GM21786 (cell line): ENCODE results near the gene PTPRN2.

ENCODE experiments used
- ATAC-seq: cut with Tn5 transposase; IDR thresholded peaks from one replicate; pipeline ENCODE4 v1.9.1; 2021; ENCODE audit not compliant: unreplicated experiment

The PTPRN2 gene

GRCh38 chr7:158495786-158496185 is 91.8 kb downstream of the PTPRN2 start:
- ATAC-seq = no peak

GRCh38 chr7:158495216-158495615 is 92.4 kb downstream of the PTPRN2 start:
- ATAC-seq = no peak

DNA sequence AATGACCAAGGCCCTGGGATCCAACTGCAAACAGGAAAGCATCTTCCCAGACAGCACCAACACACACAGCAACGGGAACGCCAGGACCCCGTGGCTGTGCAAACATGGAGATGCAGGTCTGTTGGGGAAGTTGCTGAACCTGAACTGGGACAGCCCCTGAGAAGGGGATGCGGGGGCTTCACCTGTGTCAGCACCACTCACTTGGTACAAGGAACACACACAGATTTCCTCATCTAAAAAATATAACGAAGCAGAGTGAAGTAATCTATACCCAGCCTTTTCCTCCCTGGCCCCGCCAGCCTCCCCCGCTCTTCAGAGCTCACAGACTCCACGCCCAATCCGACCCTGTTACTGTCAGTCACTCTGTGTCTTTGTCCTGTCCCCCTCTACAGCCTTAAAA is 93.0 kb downstream of the PTPRN2 start:
- ATAC-seq = no peak

DNA sequence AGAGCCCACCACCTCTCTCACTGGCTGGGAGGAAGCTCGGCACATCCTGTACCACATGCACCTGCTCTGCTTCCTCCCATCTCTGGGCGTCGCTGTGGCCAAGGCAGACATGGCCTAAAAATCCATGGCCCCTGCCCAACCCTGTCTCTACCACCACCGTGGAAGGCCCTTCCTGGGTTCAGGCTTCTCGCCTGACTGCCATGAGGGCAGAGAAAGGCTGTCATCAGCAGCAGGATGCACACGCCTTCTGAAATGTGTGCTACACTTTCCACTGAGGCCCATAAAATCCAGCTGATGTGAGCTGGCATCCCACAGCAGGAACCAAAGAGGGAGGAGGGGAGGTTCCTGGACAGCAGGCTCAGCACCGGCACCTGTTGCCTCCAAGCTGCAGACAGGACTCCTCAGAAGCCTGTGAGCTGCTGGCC is 93.4 kb downstream of the PTPRN2 start:
- no peak for ATAC-seq

GRCh38 chr7:158492367-158492764 is 95.3 kb downstream of the PTPRN2 start:
- ATAC-seq = no peak

- ATAC-seq = no peak
Measured at GRCh38 chr7:158491094-158491493, 96.5 kb downstream of the PTPRN2 start.

DNA sequence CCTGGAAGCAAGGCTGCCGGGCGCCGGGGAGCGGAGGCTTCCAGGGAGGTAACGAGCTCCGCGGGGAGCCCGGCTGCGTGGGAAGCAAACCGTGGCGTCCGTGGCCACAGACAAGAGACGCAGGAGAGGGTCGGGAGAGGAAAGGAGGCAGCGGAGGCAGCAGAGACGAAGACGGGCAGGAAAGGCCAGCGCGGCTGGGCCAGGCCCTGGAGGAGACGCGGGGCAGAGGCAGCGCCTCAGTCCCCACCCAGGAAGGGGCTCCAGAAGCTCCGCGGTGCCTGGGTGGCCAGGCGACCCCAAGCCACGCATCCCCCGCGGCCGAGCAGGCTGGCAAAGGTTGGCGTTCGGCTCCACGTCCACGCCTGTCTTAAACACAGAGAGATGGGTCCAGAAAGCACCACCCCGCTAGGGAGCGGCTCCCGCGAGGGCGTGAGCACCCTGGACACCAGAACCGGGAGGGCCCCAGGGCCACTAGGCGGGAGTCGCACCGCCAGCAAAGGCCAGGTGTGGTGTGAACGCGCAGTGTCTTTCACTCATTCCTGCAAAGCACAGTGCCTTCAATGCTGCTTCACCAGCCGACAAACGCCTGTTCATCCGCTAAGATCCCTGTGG is 97.3 kb downstream of the PTPRN2 start:
- ATAC-seq = no peak

DNA sequence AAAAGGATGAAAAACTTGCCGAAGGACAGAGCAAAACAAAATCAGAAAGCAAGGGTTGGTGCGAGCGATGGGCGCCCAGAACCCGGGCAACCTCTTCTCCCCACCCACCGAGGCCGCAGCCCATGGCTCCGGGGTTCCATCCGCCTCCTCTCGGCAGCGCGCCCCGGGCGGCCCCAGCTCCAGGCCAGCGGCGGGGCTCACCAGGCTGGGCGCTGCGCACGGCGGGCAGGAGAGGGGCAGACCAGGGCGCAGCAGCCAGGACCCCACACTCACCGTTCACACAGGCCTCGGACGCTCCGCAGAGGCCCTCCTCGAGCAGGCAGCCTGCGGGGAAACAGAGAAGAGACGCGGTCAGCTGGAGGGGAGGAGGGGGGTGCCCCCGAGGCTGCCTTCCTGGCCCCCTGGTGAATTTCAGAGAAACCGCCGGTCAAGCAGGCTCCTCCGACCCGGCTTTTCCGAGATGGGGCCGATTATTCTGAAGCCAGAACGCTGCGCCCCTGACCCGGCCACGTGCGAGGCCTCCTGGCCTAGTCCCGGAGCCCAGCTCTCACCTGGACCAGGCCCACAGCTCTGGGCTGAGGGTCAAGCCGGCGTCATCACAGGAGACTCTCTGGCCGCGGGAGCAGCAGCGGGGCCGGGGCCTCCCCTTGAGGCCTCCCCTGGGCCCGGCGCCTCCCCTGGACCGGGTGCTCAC is 98.0 kb downstream of the PTPRN2 start:
- ATAC-seq = no peak

GRCh38 chr7:158488181-158488971 is 99.2 kb downstream of the PTPRN2 start:
- ATAC-seq = no peak

DNA sequence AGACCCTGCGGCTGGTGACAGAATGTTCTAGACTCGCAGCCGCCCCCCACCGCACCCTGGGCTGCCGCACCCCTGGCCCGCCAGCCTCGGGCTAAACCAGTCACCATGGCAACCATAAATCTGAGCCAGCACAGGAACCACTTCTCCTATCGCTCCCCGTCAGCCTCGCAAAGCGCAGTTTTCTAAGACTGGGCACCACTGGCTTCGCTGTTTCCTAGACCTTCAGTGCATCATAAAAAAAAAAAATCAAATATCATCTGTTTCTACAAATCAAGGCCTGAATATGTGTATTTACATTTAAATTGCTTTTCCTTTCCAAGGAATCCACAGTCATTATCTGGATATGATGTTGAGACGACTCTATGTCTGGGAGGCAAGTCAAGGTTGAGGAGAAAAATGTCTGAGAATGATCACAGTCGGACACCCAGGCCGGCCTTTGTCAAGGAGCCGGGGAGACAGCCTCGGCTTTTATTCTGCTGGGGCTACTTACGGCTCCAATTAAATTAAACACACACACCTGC is 99.9 kb downstream of the PTPRN2 start:
- no peak for ATAC-seq

DNA sequence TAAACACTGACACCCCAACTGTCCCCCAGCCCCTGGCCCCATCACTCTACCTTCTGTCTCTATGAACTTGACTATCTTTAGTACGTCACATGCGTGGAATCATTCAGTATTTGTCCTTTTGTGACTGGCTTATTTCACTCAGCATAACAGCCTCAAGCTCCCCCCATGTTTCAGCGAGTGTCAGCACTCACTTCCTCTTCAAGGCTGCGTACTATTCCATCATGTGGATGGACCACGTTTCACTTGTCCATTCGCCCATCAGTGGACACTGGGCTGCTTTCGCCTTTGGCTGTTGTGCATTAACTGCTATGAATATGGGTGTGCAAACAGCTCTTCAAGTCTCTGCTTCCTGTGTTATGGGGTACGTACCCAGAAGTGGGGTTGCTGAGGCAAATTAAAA is 100.7 kb downstream of the PTPRN2 start:
- ATAC-seq = no peak

DNA sequence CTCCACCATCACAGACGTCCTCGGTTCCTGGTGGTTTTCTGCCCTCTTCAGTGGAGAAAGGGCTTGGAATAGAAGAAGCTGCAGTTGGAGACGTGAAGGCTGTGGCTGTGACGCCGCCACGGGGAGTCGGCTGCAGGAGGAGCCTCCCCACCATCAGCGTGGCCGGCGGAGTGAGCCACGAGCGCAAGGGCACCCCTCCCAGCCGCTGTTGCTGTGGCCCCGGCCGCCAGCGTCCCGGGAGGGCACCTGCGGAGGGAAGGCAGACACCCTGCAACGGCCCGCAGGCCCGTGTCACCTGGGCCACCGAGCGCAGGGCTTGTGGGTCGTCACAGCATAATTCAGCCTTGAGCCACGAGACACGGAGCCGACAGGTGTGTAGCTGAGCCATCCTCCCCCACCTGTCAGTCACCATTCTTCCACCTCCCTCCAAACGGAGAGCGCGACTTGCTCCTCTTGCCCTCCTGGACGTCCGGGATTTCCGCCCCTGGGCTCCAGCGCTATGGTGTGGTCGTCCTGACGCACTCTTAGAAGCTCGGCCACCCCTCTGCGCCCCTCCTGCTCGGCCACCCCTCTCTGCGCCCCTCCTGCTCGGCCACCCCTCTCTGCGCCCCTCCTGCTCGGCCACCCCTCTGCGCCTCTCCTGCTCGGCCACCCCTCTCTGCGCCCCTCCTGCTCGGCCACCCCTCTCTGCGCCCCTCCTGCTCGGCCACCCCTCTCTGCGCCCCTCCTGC is 102.7 kb downstream of the PTPRN2 start:
- ATAC-seq = no peak

DNA sequence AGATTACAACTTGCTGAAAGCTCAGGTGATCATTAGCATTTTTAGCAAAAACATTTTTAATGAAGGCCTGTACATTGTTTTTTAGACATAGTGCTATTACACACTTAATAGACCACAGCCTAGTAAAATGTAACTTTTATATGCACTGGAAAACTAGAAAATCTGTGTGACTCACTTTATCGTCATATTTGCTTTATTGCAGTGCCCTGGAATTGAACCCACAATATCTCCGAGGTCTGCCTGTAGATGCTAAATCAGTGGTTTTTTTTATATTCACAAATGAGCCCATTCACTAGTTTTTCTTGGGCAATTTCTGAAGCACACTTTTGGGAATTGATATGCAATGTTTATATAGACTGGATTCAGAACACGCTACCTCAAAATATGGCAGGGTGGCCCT is 105.1 kb downstream of the PTPRN2 start:
- ATAC-seq = no peak

DNA sequence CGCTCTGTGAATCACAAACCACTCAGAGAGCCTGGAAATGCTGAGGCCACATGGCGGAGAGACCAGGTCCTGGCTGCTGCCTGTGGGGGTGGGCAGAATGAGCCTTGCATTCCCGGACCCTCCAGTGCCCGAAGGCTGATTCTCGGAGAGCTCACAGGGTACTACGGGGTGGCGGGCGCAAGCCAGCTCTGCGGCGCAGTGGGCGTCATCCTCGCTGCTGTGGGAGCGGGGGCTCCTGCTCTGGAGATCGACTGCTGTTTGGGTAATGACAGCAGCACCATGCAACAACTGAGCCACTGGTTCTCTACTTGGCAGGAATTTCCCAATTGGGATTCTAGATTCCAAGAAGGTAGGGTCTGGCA is 108.0 kb downstream of the PTPRN2 start:
- ATAC-seq = no peak

GRCh38 chr7:158479021-158479663 is 108.5 kb downstream of the PTPRN2 start:
- no peak for ATAC-seq

GRCh38 chr7:158477866-158478265 is 109.8 kb downstream of the PTPRN2 start:
- no peak for ATAC-seq

DNA sequence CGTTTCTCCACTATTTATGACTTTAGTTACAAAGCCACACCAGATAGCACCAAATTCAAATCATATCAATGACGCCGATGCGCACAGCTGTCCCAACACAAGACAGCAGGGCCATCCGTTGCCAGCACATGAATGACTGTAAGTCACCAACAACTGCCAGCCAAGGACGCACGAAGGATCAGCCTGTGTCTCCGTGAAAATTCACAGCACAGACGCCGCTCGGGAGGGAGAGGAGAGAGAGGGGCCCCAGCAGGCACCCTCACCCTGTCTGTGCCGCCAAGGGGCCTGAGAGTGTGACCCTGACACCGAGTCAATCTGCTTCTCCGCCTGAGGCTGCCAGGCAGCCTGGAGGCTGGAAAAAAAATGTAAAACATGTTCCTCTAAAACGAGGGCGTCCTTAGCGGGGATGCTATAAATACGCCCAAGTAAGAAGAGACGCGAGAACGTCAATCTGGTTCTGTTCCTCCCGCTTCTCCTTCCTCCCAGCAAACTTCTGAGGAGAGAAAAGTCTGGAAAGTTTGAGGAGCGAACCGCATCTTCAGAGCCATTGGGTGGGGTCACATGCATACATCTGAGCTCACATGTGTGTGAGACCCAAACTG is 111.2 kb downstream of the PTPRN2 start:
- no peak for ATAC-seq

DNA sequence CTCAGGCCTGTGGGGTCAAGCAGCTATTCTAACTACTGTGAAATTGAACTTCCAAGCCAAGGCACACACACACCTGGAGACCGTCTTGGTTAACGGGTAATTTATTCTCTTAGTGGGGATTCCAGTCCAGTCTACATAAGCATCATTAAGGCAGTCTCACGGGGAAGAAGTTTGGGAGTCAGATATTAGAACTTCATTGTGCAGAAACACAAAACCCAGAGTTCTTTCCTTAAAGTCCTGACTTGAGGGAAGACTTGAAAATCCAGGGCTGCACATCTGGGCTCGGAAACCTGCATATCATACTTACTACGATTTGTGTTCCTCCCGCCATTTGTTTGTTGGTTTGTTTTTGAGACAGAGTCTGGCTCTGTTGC is 112.0 kb downstream of the PTPRN2 start:
- no peak for ATAC-seq

DNA sequence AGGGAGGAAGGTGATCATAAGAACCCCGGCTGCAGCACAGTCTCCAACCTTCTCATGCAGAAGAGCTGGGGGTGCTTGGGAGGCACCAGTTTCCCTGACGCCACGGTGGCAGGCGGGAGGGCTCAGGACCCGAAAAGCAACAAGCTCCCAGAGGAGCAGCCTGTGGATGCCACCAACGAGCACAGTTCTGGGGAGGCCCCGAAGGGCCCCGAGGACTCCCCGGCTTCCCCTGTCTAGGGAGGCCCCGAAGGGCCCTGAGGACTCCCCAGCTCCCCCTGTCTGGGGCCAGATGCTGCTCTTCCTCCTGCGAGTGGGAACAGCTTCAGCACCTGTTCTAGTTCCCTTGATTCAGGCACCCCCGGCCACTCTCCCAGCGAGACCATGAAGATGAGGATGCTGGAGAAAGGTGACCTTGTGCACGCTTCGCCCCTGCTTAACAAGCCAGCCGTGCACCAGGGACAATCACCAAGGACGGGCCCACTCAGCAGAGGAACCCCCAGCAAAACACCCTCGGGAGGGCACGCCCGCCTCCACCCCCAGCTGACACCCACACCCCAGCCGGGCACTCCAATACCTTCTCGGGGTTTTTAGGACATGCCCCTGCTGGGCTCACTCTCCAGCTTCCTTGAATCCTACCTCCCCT is 112.5 kb downstream of the PTPRN2 start:
- no peak for ATAC-seq

DNA sequence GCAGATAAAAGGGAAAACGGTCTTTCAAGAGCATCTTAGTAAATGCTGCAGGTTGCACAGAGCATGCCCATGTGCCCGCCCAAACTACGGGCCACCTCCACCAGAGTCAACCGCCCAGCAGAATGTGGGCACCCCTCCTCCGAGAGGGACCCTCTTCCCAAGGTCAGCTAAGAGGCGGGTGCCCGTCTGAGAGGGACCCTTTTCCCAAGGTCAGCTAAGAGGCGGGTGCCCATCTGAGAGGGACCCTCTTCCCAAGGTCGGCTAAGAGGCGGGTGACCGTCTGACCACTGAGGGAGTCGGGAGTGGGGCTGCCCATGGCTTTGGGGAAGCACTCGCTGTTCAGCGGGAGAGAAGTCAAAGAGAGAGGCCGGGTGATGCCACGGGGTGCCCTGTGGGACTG is 113.1 kb downstream of the PTPRN2 start:
- ATAC-seq = no peak
